Epithelial cell of esophagus (primary cell): Measurements from ENCODE around the gene SEMA7A.

ENCODE experiments used
- DNase-seq: peaks from one replicate; pipeline ENCODE4 v3.0.0; 2010; ENCODE audit warnings: low read depth
- H3K4me3 ChIP-seq: 2 replicates; pipeline ENCODE4 v1.5.1; 2011; ENCODE audit warnings: mild to moderate bottlenecking, low read length, control low read depth
- TF ChIP-seq, protein P1 (sequence below): IDR thresholded peaks from 2 replicates; pipeline ENCODE4 v1.5.1; 2011; ENCODE audit warnings: low read depth, mild to moderate bottlenecking, low read length, control low read depth, inconsistent platforms; ENCODE audit not compliant: insufficient read depth; ENCODE audit errors: missing control alignments

Gene SEMA7A

DNA sequence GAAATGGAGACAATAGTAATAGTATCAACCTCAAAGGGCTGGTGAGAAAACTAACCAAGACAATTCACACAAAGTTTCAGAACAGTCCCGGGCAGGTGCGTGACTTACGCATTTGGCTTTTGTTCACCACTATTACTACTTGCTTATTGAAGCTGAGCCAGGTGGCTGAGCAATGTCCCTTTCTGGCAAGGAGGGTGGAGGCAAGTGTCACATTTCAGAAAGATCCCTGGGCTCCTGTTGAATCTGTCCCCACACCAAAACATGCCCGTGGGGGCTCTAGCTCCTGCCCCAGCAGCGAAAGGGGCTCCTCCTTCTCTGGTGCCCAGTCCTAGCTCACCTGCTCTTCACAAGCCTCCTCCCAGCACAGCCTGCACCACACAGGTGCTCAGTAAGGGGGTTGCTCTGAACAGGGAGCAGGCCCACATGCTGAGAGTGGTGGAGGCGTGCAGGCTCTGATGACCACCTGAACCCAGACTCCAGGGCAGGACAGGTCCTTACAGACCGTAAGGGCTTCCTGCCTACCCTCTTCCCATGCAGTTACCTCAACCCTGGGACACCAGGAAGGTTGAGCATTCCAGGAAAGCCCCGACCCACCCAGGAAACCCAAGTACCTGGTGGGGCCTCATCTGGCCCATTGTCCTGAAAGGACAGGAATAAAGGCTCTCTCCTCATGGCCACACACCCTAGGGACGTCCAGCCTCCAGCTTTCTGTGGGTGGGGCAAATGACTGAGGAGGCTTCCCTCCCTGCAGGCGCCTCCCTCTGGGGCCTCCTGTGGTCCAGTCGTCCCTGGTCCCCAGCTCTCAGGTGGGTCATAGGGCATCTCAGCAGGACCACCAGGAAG is 32.6 kb downstream of the SEMA7A start:
- DNase-seq = peak; percentile 80
- H3K4me3 ChIP-seq = no peak overlapping the region
- TF ChIP-seq, protein P1, sequence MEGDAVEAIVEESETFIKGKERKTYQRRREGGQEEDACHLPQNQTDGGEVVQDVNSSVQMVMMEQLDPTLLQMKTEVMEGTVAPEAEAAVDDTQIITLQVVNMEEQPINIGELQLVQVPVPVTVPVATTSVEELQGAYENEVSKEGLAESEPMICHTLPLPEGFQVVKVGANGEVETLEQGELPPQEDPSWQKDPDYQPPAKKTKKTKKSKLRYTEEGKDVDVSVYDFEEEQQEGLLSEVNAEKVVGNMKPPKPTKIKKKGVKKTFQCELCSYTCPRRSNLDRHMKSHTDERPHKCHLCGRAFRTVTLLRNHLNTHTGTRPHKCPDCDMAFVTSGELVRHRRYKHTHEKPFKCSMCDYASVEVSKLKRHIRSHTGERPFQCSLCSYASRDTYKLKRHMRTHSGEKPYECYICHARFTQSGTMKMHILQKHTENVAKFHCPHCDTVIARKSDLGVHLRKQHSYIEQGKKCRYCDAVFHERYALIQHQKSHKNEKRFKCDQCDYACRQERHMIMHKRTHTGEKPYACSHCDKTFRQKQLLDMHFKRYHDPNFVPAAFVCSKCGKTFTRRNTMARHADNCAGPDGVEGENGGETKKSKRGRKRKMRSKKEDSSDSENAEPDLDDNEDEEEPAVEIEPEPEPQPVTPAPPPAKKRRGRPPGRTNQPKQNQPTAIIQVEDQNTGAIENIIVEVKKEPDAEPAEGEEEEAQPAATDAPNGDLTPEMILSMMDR = no peak

DNA sequence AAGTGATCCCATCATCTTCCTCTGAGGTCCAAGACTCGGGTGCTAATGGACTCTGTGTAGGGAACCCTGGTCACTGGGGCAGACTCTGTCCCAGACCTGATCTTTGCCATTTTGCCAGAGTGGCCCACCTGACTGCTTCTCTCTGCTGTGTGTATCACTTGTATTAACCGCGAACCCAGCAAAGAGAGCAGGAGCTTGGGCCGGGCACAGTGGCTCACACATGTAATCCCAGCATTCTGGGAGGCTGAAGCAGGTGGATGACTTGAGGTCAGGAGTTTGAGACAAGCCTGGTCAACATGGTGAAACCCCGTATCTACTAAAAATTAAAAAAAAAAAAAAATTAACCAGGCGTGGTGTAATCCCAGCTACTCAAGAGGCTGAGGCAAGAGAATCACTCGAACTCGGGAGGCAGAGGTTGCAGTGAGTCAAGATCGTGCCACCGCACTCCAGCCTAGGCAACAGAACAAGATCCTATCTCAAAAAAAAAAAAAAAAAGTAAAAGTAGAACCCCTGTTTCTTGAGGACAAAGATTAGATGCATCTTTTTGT is 33.4 kb downstream of the SEMA7A start:
- TF ChIP-seq, protein P1 = no peak
- DNase-seq = peak; percentile 65
- H3K4me3 ChIP-seq = no peak overlapping the region

DNA sequence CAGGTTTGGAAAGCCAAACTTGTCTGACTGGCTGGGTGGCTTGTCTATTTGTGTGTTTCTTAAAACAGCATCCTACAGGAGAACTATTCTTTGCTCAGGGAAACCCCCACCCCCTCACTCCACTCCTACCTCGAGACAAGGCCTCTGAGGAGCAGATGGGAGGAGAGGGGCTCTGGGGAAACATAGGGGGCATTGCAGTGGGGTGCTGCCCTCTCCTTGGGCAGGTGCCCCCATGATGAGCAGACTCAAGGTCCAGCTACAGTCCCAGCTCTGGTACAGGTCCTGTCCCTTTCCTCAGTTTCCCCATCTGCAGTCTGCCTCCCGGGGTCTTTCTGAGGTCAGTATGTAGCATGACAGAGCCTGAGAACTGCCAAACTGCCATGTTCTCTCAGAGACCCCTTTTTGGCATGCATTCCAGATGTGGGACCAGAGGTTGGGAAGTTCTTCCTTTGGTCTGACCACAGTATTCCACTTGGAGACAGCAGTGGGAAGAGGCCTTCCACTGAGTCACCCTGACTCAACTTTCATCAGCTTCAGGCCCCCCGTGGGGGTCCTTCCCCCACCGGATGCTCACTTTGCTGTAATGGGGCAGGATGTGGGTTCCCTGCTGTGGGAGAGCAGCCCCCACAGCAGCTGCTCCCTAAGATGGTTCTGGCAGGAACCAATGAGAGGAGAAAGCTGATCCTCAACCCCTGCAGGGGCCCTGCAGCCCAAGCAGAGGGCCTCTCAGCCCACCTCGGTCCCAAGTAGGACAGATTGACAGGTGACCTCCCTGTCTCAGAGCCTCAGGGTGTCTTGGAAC is 34.0 kb downstream of the SEMA7A start:
- TF ChIP-seq, protein P1 = no peak
- no peak overlapping the region for H3K4me3 ChIP-seq
- DNase-seq = peak; percentile 78

DNA sequence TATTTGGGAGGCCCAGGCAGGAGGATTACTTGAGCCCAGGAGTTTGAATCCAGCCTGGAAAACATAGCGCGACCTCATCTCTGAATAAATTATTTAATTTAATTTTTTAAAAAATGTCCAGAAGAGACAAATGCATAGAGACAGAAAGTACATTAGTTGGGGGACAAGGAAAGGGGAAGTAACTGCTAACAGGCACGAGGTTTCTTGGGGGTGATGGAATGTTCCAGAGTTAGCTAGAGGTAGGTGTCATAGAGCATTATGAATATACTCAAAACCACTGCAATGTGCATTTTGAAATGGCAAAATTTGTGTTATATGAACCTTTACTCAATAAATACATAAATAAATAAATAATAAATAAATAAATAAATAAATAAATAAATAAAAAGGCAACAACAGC is 34.7 kb downstream of the SEMA7A start:
- TF ChIP-seq, protein P1 = no peak
- no peak overlapping the region for H3K4me3 ChIP-seq
- no peak for DNase-seq

DNA sequence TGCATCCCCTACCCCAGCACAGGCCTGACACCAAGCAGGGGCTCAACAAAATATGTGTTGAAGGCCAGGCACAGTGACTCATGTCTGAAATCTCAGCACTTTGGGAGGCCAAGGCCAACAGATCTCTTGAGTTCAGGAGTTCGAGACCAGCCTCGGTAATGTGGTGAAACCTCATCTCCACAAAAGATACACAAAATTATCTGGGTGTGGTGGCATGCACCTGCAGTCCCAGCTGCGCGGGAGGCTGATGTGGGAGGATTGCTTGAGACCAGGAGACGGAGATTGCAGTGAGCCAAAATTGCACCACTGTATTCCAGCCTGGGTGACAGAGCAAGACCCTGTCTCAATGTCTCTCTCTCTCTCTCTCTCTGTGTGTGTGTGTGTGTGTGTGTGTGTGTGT is 35.6 kb downstream of the SEMA7A start:
- no peak for DNase-seq
- TF ChIP-seq, protein P1 = no peak
- no peak overlapping the region for H3K4me3 ChIP-seq

DNA sequence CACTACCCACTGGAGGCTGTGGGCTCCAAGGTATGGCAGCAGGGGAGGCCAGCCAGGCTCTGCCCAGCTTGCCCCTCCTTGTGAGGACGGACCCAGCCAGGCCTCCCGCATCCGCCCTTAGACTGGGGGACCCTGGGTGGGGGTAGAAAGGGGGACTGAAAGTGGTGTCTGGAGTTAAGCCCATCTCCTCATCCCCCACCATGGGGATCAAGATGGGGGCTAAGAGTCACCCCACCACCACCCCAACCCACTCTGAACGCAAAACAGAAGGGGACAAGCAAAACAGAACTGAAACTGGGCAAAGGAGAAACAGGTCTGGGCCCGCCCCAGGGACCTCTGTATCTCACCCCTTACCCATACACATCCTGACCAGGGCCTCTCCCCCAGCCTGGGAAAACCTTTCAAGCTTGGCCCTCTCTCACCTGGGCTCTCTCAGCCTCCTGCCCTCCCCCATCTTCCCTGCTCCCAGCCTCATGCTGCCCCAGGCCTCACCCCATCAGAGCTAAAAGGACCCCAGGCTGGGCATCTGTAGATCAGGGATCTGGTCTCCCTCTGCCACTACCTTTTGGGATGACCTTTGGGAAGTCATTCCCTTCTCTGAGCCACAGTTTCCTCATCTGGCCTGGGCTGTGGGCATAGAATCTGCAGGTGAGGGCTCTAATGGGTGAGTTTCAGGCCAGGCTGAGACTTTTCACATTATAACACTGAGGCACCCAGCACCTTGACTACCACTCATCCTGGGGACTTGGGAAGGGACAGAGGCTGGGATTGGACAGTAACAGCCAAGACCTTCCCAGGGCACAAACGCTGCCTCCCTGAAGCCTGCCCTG is 36.3 kb downstream of the SEMA7A start:
- DNase-seq = peak; percentile 60
- no peak overlapping the region for H3K4me3 ChIP-seq
- TF ChIP-seq, protein P1 = no peak
